ENCODE data around the gene PTPRZ1. TPM values are rescaled to one million over a fixed set of nuclear protein-coding genes. Genes with fewer than 3 reads are reported as not detected.

Gene PTPRZ1
- 3.5 TPM for polyA plus RNA-seq (ENCODE audit: insufficient read length)
- long read RNA-seq, donor 1, partial matches to known transcripts = 0 of 1 reads
- long read RNA-seq, donor 1, other reads (novel, unspliced or antisense) = 0 of 1 reads
- long read RNA-seq, donor 2 = 0 reads
- long read RNA-seq, donor 3 = 0 reads
- long read RNA-seq, donor 4 = 0 reads
- long read RNA-seq, donor 5 = 0 reads
- long read RNA-seq, donor 6 = 0 reads
- long read RNA-seq, donor 7 = 0 reads
- long read RNA-seq, donor 8 = 0 reads

DNA sequence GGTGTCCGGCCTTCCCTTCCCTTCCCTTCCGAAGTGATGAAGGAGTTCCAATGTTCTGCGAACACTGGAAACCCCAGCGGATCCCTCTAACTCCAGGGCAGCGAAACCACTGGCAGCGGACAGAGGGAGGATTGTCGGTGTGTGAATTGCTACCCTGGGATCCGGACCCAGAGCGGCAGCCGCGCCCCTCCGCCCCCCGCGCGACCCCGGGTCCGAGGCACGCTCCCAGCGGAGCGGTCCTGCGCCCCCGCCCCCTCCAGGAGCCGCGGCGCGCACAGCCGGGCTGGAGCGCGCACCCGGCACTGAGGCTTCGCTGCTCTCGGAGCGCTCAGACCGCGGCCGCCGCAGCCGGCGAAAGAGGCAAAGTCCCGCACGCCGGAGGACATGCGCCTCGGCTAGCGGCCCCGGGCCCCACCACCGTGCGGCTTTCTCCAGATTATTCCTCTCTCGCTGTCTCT lies at the start of gene PTPRZ1:
Gene PTPRZ1, plus strand, starts transcription at position 331 of the 458 bp plus-strand sequence. CDS start 339 bp downstream, outside the sequence.
- DNase-seq = peak; percentile 48

DNA sequence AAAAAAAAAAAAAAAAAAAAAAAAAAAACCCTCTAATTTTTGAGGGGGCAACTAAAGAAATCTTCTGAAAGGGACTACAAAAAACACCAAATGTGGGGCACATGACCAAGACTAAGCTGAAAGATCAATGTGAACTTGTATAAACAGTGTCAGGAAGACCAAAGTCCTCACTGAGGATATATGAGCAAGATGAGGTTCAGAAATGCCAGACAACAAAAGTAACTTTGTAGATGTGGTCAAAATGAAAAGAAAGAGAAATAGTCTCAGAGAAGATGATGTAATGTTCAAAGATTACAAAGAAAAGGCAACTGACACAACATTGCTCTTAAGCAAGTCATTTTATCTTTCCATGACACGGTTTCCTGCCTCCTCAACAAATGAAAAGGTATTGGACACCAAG lies 48.7 kb upstream of the PTPRZ1 start:
- DNase-seq = no peak

DNA sequence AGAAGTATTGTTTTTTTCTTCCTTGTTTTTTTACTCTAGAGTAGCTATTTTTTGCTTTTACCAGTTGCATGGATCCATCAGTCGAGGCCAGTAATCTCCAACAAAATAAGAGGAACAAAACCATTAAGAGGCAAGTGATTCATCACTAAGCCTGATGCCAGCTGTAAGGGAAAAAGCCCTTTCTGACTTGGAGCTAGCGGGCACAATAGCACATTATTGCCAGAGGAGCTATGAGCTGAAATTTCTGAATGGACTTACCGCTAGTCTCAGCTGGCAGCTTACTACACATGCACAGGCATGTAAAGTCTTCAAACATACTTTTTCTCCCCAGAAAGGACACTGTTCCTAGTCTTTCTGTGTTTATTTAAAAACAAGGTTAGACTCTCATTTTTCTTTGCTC lies 41.6 kb upstream of the PTPRZ1 start:
- no peak for DNase-seq

DNA sequence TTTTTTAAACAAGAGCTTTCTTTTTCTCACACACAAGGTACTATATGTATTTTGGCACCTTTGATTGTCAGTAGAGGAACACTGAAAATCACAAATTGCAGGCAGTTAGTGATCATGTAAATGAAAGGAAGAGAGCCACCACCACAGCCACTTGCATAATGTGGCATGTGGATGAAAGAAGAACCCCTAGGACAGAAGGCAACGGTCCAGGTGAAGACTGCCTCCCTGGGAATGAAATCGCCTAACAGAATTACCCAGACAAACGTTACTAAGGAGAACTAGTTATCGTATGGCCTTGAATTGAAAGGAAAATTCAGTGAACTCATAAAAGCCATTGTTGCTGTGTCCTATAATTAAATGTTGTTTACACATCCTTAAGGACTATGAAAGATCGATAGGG lies 41.2 kb upstream of the PTPRZ1 start:
- DNase-seq = no peak

DNA sequence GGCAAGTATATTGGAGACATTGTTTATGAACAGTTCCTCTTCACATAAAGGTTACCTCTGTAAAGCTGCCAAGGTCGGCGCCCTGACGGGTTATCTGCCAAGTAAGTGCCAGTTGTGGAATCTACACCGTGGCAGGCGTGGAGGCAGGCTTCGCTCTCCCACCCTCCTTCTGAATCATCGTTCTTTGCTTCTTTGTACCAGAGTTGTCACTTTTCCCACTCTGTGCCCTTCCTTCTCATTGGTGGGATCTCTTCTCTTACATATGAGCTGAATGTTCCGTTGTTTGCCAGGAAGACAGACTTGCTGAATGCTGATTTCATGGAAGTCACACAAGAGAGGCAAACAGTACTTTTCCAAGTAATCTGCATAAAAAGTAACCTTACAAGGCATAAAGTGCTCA lies 40.6 kb upstream of the PTPRZ1 start:
- no peak for DNase-seq

DNA sequence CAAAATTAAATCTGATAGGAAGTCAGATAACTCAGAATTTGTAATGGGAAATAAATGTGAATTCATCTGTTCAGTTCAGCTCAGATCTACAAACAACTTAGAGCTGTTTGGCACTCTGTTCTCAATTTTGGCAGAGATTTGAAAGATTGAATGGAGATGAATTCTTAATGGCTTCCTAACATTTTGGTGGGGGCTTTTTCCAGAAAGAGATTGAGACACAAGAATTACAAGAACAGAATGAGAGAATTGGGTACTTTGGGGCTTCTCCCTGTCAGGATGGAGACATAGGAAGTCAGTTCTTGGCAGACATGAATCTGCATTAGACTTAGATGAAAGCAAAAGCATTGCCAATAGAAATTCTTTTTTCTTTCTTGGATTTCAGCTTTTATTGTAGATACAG lies 39.0 kb upstream of the PTPRZ1 start:
- DNase-seq = no peak

DNA sequence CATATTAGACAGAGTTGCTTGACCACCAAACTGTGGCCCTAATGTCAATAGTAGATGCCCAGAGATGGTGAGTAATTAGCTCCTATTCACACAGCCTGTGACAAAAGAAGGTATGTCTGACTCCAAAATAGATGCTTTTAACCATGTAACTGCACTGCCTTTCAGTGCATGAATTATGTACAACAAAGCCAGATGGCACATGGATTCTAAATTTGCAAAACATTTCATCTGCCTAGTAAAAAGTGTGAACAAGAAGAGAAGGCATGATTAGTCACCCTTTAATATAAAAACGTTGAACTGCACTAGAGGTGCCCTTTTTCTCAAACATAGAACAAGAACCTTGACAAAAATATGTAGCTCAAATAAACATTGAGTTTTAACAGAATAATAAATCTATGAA lies 35.5 kb upstream of the PTPRZ1 start:
- no peak for DNase-seq

DNA sequence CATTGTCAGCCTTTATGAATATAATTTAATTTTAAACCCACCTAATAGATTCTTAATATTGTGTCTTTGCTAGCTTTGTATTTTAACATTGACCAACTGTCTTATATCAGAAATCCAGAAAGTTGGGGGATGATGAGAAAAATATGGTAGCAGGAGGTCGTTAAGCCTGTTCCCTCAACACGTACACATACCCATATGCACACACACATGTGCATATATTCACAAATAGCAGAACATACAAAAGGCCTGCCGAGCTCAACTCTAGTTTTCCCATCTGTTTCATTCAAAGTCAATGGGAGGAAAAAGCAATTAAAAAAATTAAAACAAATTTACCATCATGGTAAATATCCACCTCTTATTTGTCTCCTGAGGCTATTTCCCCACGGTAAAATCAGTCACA lies 25.9 kb upstream of the PTPRZ1 start:
- no peak for DNase-seq

DNA sequence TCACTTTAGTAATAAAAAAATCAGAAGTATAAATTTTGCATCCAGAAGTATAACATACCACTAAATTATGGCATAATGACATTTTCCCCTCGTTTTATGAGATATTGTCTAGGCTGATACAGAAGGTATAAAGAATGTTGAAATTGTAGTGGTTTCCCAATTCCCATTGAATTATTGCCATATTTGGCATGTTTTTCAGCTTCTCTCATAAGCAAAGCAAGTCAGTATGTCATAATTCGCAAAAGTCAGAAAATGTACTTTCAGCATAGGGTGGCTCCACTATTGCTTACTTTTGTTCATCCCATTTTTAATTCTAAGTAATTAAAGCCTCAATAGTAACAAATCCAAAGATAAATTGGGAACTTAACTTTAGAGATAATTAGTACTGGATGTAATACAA lies 19.7 kb upstream of the PTPRZ1 start:
- DNase-seq = no peak

DNA sequence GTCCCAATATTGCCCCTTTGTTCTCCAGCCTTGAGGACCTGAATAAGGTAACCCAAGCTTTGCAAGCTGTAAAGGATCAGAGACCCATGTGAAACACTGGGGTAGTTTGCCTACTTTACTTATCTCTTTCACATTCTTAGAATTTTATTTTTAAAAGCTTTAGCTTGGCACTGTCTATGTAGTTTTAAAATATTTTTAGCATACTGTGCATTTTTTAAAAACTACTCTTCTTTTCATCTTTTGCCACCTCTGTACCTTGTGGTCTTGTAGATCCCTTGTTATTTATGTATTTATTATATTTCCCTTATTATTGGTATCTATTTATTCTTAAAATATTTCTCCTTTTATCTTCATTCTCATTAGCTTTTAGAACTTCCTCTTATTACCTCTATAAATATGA lies 12.0 kb upstream of the PTPRZ1 start:
- no peak for DNase-seq

DNA sequence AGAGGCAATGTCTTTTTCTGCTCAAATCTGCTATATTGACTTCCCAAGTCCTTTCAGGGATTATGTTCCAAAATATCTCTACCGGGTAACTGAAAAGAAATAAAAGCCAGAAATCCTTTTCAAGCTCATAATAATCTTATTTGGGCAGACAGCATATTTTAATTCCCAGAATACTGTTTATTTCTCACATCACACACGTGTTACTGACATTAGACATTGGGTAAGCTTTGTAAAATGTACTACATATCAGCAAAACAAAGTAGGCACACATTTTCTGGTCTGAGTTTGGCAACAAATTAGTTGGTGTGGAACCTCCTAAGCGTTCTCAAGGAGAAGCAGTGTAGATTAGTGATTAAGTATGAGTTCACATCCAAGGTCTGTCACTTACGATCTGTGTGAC lies 10.4 kb upstream of the PTPRZ1 start:
- no peak for DNase-seq

DNA sequence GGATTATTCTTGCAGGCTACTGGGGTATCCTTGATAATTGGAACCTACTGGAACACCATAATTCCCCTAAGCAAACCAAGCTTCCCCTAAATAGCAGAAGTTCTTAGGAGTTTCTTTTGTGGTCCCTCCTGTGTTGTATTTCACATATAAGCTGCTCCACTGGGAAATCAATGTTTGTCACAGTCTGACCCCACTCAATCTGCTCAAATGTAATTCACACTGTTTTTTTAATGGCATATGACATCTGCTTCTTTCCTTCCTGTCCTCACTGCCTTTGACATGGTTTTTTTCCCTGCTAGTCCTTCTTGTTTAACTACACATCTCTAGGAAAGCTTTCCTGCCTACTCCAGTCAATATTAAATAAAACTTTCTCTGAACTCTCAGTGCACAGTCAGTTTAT lies 1.8 kb upstream of the PTPRZ1 start:
- DNase-seq = no peak

DNA sequence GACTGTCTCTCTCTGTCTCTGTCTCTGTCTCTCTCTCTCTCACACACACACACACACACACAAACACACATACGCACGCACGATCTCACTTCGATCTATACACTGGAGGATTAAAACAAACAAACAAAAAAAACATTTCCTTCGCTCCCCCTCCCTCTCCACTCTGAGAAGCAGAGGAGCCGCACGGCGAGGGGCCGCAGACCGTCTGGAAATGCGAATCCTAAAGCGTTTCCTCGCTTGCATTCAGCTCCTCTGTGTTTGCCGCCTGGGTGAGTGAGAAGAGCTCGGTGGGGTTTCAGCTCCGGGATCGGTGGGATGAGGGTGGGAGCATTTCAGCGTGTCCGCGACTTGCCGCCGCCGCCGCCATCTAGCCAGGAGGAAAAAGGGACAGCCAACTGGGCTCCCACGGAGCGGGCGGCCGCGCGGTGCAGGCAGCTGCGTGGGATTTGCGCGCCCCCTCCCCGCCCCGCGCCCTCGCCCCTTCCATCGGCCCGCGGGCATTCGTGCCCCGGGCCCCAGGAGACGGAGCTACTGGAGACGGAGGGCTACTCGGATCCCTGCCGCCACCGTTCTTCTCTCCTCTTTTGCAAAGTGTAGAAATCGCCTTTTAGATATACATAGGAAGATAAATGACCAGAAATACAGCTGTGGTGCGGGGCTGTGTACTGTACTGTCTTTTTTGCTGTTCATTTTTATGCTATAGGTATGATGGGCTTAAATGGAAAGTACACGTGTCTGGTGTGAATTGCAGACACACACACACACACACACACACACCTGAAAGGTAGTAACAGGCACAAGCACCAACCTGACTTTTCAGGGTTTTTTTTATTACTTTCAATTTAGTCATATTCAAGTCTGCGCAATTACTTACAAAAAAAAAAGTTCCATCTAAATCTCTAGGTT lies 581 bp downstream of the PTPRZ1 start:
- DNase-seq = peak; percentile 20

DNA sequence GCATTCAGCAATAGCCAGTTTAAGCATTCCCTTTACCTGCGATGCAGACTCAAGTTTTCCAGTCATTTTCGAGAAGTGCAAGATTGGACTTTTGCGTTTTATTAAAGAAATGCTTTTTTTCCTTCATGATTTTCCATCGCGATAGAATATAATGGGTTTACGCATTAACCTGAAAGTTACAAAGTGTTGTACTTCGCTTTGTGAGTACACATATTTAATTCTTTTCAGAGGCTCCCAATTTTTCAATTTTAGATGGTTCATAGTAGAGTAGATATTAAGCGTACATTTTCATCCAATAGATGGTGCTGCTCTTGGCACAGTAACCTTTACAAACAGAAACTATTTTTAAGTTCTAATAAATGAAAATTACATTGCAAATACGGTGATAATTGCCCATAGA lies 1.3 kb downstream of the PTPRZ1 start:
- peak; percentile 3 for DNase-seq

DNA sequence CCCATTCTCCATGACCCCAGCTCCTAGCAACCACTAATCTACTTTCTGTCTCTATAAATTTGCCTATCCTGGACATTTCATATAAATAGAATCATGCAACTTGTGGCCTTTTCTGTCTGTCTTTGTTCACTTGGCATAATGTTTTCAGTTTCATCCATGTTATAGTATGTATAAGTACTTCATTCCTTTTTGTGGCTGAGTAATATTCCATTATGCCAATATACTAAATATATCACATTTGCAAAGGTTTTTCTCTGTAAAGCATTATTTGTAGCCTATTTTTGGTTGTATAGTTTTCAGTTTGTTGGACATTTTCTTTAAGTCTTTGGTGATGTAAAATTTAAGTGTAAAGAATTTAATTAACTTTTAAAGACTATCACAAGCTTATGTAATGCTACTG lies 2.2 kb downstream of the PTPRZ1 start:
- no peak for DNase-seq

DNA sequence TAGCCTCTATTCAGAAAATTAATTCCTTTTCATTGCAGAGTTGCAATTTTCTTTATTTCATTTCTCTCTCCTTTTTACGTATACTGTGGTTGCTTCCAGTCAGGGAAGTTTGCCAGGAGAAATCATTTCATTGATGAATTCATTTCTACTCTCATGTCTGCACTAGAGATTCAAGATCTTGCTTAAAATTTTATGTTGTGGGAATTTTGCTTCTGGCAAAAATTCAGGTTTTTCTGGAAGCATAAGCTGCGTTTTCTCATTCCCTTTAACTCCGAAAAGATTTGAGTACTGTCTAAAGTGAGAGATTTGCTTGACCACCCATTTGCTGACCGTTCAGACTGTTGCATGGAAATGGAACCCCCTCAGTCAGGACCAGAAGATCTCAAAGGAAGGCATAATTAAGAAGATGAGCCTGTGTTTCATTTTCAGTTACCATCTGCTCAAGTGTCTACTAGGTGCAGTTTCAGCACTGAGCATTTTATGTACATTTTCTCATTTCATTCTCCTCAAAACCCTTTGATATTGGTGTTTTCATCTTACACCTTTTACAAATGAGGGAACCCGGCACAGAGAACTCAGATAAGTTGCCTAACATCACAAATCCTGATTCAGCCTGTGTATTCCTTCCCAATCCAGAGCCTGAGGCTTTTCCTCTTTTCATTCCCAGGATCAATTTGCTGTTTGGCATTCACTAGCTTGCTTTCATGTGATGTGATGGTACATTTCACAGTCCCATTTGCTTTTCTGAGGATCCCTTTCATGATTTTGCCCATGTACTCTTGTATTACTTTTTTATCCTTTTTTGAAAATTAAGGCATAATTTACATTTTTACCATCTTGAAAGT lies 3.9 kb downstream of the PTPRZ1 start:
- no peak for DNase-seq

DNA sequence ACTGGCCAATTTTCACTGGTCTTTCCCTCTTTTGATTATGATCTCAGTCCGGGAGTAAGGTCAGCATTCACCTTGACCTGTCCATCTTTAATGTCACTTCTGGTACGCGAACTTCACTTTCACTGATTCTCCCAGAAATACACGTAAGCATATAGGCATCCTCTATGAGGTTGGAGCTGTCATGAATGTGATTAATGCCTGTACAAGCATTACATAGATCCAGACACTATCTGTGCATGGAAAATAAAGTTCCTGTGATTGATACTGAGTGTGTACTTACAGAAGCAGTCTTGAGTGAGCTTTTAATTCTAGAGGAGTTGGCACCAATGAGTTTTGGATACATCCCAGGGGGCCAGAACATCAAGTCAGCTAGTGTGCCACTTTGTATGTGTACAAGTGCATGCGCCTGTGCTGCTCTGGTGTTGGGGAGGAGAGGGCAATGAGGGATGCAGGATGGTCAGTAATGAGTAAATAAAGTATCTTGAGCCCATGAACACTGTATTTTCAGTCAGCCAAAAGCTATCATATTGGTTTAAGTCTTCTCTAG lies 6.0 kb downstream of the PTPRZ1 start:
- no peak for DNase-seq

DNA sequence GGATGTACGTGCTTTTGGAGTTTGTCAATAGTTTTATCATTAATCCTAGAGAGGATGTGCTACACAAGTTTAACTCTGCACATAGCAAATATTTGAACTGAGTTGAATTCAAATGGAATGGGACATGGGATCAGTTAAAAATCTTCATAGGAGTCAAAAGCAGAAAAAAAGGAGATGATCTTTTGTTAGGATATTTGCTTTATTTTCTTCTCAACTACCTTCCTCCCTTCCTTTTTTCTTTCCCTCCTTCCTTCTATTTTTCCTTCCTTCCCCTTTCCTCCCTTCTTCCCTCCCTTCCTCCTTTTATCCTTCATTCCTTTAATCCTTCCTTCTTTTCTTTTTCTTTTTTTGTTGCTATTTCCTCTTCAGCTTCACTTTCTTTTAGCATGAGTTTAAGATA lies 6.6 kb downstream of the PTPRZ1 start:
- no peak for DNase-seq

DNA sequence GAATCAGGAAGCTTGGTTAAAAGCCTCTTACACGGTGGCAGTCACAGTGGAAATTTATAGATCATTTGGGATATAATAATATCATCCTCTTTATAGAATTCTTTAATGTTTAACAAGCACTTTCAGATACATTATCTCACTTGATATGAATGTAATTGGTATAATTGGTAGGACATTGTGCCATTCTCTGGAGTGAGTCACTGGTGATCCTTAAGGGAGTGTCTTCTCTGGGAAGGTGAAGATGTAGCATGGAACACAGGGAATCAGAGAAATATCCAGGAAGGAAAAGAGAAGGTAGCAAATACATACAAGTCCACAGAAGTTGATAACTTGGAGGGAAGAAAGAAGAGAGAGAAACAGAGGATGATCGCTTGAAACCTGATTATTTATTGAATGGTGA lies 9.8 kb downstream of the PTPRZ1 start:
- no peak for DNase-seq

DNA sequence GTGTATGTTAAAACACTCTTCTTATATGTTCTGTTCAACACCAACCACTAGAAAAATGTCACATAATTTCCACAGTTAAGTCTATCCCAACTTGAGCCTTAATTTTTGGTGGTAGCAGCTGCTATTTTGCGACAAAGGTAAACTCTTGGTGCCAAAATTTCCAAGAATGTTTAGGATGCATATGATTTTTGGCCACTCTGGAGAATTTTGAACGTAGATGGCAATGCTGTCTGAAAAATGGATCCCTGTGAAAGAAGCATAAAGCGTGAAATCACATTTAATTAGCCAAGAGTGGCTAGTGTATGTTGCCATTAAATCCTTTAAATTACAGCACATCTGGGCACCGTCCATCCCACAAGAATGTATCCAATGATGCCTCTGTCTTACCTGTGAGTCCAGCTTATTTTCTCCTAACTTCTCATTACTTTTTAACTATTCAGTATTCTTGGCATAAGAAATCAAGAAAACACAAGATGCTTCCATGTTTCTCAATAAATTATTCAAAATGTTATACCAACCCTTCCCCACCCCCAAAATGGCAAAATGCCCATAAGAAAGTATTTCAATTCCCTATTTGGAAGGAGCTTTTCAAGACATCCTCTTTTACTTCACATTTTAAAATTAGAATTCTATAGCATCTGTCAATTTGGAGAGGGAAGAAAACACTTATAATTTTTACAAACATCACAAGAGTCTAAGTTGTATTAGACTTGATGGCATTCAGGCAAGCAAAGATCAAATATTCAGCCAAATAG lies 12.4 kb downstream of the PTPRZ1 start:
- DNase-seq = no peak

DNA sequence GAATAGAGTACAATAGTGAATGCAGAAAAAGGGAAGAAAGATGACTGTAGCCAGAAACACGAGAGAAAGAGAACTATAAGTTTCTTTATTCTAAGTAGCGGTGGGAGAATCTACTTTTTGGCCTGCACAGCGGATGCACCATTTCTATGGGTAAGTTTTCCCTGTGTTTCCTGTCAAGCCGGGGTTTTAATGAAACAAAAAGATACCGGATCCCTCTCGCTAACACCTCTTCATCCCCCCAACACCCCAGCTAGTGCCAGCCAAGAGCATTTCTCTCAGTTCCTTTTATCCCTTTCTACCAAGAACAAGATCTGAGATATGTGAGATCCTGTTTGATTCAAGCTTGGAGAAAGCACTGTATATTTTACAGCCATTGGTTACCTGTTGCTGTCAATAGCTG lies 14.7 kb downstream of the PTPRZ1 start:
- no peak for DNase-seq

DNA sequence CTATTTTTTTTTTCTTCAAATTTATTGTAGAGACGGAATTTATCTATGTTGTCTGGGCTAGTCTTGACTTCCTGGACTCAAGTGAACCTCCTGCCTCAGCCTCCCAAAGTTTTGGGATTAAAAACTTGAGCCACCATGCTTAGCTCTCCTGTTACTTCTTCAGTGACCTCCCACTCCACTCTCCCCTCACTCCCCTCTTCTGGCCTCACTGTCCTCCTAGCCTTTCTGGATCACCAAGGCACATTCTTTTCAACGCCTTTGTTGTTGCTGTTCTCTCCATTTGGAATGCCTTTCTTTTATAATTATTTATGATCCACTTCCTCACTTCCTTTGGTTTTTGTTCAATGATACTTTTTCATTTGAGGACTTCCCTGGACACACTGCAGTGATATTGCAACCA lies 17.9 kb downstream of the PTPRZ1 start:
- no peak for DNase-seq

Data from left kidney (tissue), 8 donors.